Epithelial cell of alveolus of lung (primary cell): ENCODE measurements around the gene GTPBP1. TPM values are rescaled to one million over a fixed set of nuclear protein-coding genes. Genes with fewer than 3 reads are reported as not detected.

Experiments used
- total RNA-seq: library from RNA; depleted of rRNA; stranded (reverse); fragments of >200 nt; gene quantifications from 2 replicates; pipeline ENCODE4 v1.2.1, GENCODE V29; 2015

GTPBP1 gene
- total RNA-seq, result 22.9 and 31.8 TPM in 2 replicates

GRCh38 chr22:38705235-38706100, at the start of gene GTPBP1:
Gene GTPBP1, plus strand, starts transcription at chr22:38705944. Its CDS starts 12 bp downstream, at chr22:38705956.

GRCh38 chr22:38656256-38657044, 49.3 kb upstream of the GTPBP1 start, which contains the start of the genes CBY1 and FAM227A:
Gene CBY1, plus strand, starts transcription at chr22:38656638. Its CDS starts 11,417 bp downstream, at chr22:38668055.
Gene FAM227A, minus strand, starts transcription at chr22:38656392. Its CDS starts 6,224 bp downstream, at chr22:38650168.

DNA sequence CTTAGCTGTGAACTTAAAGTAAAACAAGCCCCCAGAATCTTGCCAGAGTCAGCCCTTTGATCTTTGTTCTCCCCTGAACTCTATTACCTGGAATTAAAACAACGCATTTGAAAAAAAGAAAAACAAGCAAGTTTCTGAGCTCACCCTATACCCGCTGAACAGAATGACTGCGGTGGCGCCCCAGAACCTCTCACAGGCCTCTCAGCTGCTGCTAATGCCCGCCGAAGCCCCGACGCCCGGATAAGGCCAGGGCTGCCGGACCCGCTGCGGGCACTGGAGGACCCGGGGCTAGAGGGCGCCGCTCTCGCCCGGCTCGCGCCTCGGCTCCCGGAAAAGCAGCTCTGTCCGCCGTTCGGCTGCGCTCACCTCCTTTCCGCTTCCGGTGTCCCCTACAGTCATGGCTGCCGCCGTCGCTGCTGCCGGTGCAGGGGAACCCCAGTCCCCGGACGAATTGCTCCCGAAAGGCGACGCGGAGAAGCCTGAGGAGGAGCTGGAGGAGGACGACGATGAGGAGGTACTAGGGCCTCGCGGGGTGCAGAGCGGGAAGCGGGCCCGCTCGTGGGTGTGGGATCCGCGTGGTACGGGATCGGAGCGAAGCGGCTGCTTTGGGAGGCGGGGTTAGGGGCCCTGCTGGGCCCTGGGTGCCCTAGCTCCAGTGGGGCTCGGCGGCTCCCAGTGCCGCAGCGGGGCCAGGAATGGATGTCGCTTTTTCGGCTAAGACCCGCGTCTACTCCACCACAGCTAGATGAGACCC, 24.0 kb upstream of the GTPBP1 start, which contains the start of gene TOMM22:
TOMM22 (plus strand) TSS at position 376 of the 754 bp plus-strand sequence; CDS start at position 398, 22 bp downstream.

GRCh38 chr22:38700789-38701628, 4.7 kb upstream of the GTPBP1 start, which contains the start of gene JOSD1:
Gene JOSD1, minus strand, starts transcription at chr22:38700943. Its CDS starts 956 bp downstream, at chr22:38699987.

GRCh38 chr22:38755911-38756532, 50.3 kb downstream of the GTPBP1 start, which contains the start of gene SUN2:
Gene SUN2, minus strand, starts transcription at chr22:38755998. Its CDS starts 3,370 bp downstream, at chr22:38752628.

Other genes with a start within 250 kb of the GTPBP1 start
- gene KDELR3, start 237.8 kb upstream of the GTPBP1 start, total RNA-seq, result 64.3 and 146 TPM in 2 replicates
- 213 and 320 TPM in 2 replicates for gene DDX17, start 199.6 kb upstream of the GTPBP1 start, total RNA-seq
- 1.0 and 1.9 TPM in 2 replicates for gene DMC1, start 135.8 kb upstream of the GTPBP1 start, total RNA-seq
- 0.48 and 0.52 TPM in 2 replicates for gene FAM227A, start 49.6 kb upstream of the GTPBP1 start, total RNA-seq
- gene CBY1, start 49.3 kb upstream of the GTPBP1 start, total RNA-seq, result 19.7 and 35.9 TPM in 2 replicates
- 34.3 and 80.5 TPM in 2 replicates for gene TOMM22, start 24.0 kb upstream of the GTPBP1 start, total RNA-seq
- gene JOSD1, start 5.0 kb upstream of the GTPBP1 start, total RNA-seq, result 35.2 and 72.5 TPM in 2 replicates
- gene SUN2, start 50.1 kb downstream of the GTPBP1 start, total RNA-seq, result 74.7 and 80.8 TPM in 2 replicates
- gene DNAL4, start 88.2 kb downstream of the GTPBP1 start, total RNA-seq, result 21.1 and 33.5 TPM in 2 replicates
- 0.78 and 4.4 TPM in 2 replicates for gene NPTXR, start 138.1 kb downstream of the GTPBP1 start, total RNA-seq
- 51.2 and 56.5 TPM in 2 replicates for gene CBX6, start 166.3 kb downstream of the GTPBP1 start, total RNA-seq